Right atrium auricular region (tissue), 2 donors: Measurements from ENCODE around the gene XK. TPM values are rescaled to one million over a fixed set of nuclear protein-coding genes. Genes with fewer than 3 reads are reported as not detected.
"Not testable (repeated sequence)": the region's sequence is repeated elsewhere in the genome, so short reads cannot be mapped to it uniquely, and the experiment has no call there.

Source experiments
- DNase-seq: peaks from one replicate; pipeline ENCODE4 v3.0.0-alpha.2; 2019; ENCODE audit warnings: low spot score
- H3K27ac ChIP-seq, 2 donors: fragments of 200-600 bp; sonication (generic); 1 replicate in 1 of 2; 2 replicates in 1 of 2; pipeline ENCODE4 v1.5.1; 2016 to 2019
- H3K27me3 ChIP-seq, 2 donors: fragments of 200-600 bp; sonication (generic); one replicate each; pipeline versions ENCODE4 v1.5.1 to v1.6.0; 2017 to 2019
- H3K36me3 ChIP-seq: fragments of 200-600 bp; sonication (generic); one replicate; pipeline ENCODE4 v1.5.1; 2016
- H3K4me1 ChIP-seq, 2 donors: fragments of 200-600 bp; sonication (generic); one replicate each; pipeline versions ENCODE4 v1.5.1 to v1.6.0; 2017 to 2019
- H3K4me3 ChIP-seq, 2 donors: fragments of 200-600 bp; sonication (generic); 1 replicate in 1 of 2; 2 replicates in 1 of 2; pipeline ENCODE4 v1.5.1; 2017 to 2019; ENCODE audit warnings: mild to moderate bottlenecking in 1 of 2, moderate library complexity in 1 of 2
- H3K9me3 ChIP-seq, 2 donors: fragments of 200-600 bp; sonication (generic); one replicate each; pipeline ENCODE4 v1.5.1; 2019
- CTCF ChIP-seq, 2 donors: fragments of 200-600 bp; sonication (generic); IDR thresholded peaks; one replicate each; pipeline ENCODE4 v1.5.1; 2019; ENCODE audit warnings: antibody characterized with exemption in 2 of 2
- total RNA-seq, 2 donors: library from RNA; depleted of rRNA; stranded (reverse); fragments of >200 nt; gene quantifications; one replicate each; pipeline ENCODE4 v1.1.0, GENCODE V29; 2016

XK gene
- total RNA-seq, 2 donors from 2014 or later, result 5.1 to 10.1 TPM

GRCh38 chrX:37646254-37646653 lies 39.3 kb upstream of the XK start:
- no peaks in the 10 kb centered on the region for H3K27me3 ChIP-seq
- H3K4me1 ChIP-seq, result no peaks in the 10 kb centered on the region
- no peaks in the 10 kb centered on the region for H3K9me3 ChIP-seq
- TF ChIP-seq CTCF (IDR thresholded peaks at IDR 0.05), result no peak
- no peaks in the 10 kb centered on the region for H3K36me3 ChIP-seq
- no peak overlapping the region for H3K4me3 ChIP-seq
- DNase-seq, result no peak
- H3K27ac ChIP-seq, result no peak overlapping the region

GRCh38 chrX:37650879-37651278 lies 34.7 kb upstream of the XK start:
- not testable (repeated sequence) for H3K27ac ChIP-seq, DNase-seq, H3K4me1 ChIP-seq, H3K9me3 ChIP-seq, H3K36me3 ChIP-seq, H3K27me3 ChIP-seq, H3K4me3 ChIP-seq

- no peaks in the 10 kb centered on the region for H3K9me3 ChIP-seq
- H3K4me3 ChIP-seq, result no peak overlapping the region
- no peaks in the 10 kb centered on the region for H3K27me3 ChIP-seq
- no peak for TF ChIP-seq CTCF (IDR thresholded peaks at IDR 0.05)
- no peaks in the 10 kb centered on the region for H3K4me1 ChIP-seq
- DNase-seq, result no peak
- no peaks in the 10 kb centered on the region for H3K36me3 ChIP-seq
- H3K27ac ChIP-seq, result no peak overlapping the region
These were observed 33.6 kb upstream of the XK start for GRCh38 chrX:37651921-37652452.

- no peak for TF ChIP-seq CTCF (IDR thresholded peaks at IDR 0.05)
- Histone ChIP-seq H3K4me1 (no peaks in the 10 kb centered on the region), H3K4me3 (no peak overlapping the region), H3K9me3 (no peaks in the 10 kb centered on the region), H3K27ac (no peak overlapping the region), H3K27me3 (no peaks in the 10 kb centered on the region), H3K36me3 (no peaks in the 10 kb centered on the region)
- no peak for DNase-seq
These were observed 32.9 kb upstream of the XK start for GRCh38 chrX:37652589-37653231.

GRCh38 chrX:37653397-37654085 lies 32.0 kb upstream of the XK start:
- H3K27me3 ChIP-seq, result no peaks in the 10 kb centered on the region
- DNase-seq, result no peak
- H3K4me3 ChIP-seq, result no peak overlapping the region
- H3K27ac ChIP-seq, result no peak overlapping the region
- TF ChIP-seq CTCF (IDR thresholded peaks at IDR 0.05), result no peak
- H3K9me3 ChIP-seq, result no peaks in the 10 kb centered on the region
- no peaks in the 10 kb centered on the region for H3K36me3 ChIP-seq
- no peaks in the 10 kb centered on the region for H3K4me1 ChIP-seq

- H3K4me3 ChIP-seq, result no peak overlapping the region
- no peak for DNase-seq
- no peaks in the 10 kb centered on the region for H3K27me3 ChIP-seq
These were observed 27.1 kb upstream of the XK start for GRCh38 chrX:37658343-37659030.

More at GRCh38 chrX:37658343-37659030, 27.1 kb upstream of the XK start:
- Histone ChIP-seq H3K9me3 (no peaks in the 10 kb centered on the region), H3K27ac (no peak overlapping the region), H3K36me3 (no peaks in the 10 kb centered on the region), H3K4me1 (no peaks in the 10 kb centered on the region)
- TF ChIP-seq CTCF (IDR thresholded peaks at IDR 0.05), result no peak
